ENCODE data around the gene HHAT.

The HHAT gene

DNA sequence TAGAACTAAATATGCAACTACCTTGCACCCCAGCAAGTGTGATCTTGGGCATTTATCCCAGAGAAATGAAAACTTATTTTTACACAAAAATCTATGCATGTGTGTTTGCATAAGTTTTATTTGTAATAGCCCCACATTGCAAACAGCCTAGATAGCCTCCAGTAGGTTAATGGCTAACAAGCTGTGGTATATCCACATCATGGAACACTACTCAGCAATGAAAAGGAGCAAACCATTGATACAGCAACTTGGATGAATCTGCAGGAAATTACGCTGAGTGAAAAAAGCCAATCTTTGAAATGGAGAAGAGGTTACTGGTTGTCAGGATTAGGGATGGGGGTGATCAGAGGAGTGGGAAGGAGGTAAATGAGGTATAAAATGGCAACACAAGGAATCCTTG is 67.8 kb downstream of the HHAT start:
- H3K27ac ChIP-seq (replicated peaks; ENCODE audit: low read length) = no peak overlapping the region
- no peak overlapping the region for H3K23ac ChIP-seq (ENCODE audit: low read depth, low read length, poor library complexity)
- no peak for DNase-seq (ENCODE audit: low spot score)
- no peak overlapping the region for H4K91ac ChIP-seq (ENCODE audit: low read depth, low read length, poor library complexity)
- no peak overlapping the region for H3K4me3 ChIP-seq (ENCODE audit: low read length in 2 of 2)
- no peak overlapping the region for H3K9ac ChIP-seq (ENCODE audit: low read depth, low read length, poor library complexity)
- no CpG with 5 or more reads among the region's 1 CpG for whole genome bisulfite sequencing, 2 donors (ENCODE audit: extremely low coverage in 2 of 2, insufficient read length in 2 of 2, insufficient replicate concordance in 1 of 2)
- H3K4me1 ChIP-seq (ENCODE audit: control insufficient read depth in 2 of 2, insufficient read depth in 1 of 2, low read depth in 1 of 2, low read length in 2 of 2) = peaks cover 0 to 4% of the 10 kb centered on the region in 2 donors
- H2BK120ac ChIP-seq (ENCODE audit: low read depth, low read length) = no peak overlapping the region
- no peak overlapping the region for H3K4ac ChIP-seq (ENCODE audit: low read length)
- no peak overlapping the region for H2AK5ac ChIP-seq (ENCODE audit: low read depth, low read length)
- H2BK5ac ChIP-seq (ENCODE audit: low read length) = no peak overlapping the region
- no peak overlapping the region for H2BK15ac ChIP-seq (ENCODE audit: low read length)
- no peaks in the 10 kb centered on the region for H3K36me3 ChIP-seq (replicated peaks in 1 of 2; ENCODE audit: control insufficient read depth in 2 of 2, insufficient read depth in 2 of 2, low read length in 2 of 2)
- peaks cover 3 to 8% of the 10 kb centered on the region in 2 donors for H3K9me3 ChIP-seq (replicated peaks in 1 of 2; ENCODE audit: control insufficient read depth in 2 of 2, insufficient read depth in 1 of 2, low read depth in 1 of 2, low read length in 2 of 2)
- no peak overlapping the region for H3K4me2 ChIP-seq (ENCODE audit: insufficient read depth, low read length, poor library complexity, severe bottlenecking)
- no peak overlapping the region for H2AFZ ChIP-seq (ENCODE audit: low read length)
- no peak overlapping the region for H3K14ac ChIP-seq (ENCODE audit: low read length)
- no peak overlapping the region for H4K8ac ChIP-seq (ENCODE audit: low read depth, low read length)
- H2BK12ac ChIP-seq (ENCODE audit: low read length) = no peak overlapping the region
- H3K18ac ChIP-seq (ENCODE audit: low read length) = no peak overlapping the region
- no peaks in the 10 kb centered on the region for H3K79me1 ChIP-seq (ENCODE audit: low read depth, low read length)
- H3K27me3 ChIP-seq (ENCODE audit: control insufficient read depth in 3 of 3, insufficient read depth in 3 of 3, low read depth in 1 of 3, low read length in 3 of 3) = no peaks in the 10 kb centered on the region

DNA sequence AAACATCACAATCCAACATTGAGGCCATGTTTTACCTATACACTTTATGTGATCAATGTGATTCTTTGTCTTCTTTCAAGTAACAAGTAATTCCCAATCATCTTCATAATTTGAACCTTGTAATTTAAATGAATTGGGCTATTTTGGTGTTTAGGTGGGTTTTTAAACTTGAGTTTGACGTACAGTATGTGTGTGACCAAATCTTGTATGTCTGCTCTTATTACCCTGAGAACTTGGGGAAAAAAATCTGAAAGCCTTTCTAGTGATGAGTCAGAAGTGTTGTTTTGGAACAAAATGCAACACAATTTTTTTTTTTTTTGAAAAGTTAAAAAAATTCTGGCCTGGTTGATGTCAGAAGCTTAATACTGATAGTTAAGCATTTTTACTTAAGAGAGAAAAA is 68.5 kb downstream of the HHAT start:
- H3K9ac ChIP-seq (ENCODE audit: low read depth, low read length, poor library complexity) = no peak overlapping the region
- DNase-seq (ENCODE audit: low spot score) = no peak
- H3K27me3 ChIP-seq (ENCODE audit: control insufficient read depth in 3 of 3, insufficient read depth in 3 of 3, low read depth in 1 of 3, low read length in 3 of 3) = no peaks in the 10 kb centered on the region
- no peak overlapping the region for H3K4me2 ChIP-seq (ENCODE audit: insufficient read depth, low read length, poor library complexity, severe bottlenecking)
- H3K27ac ChIP-seq (replicated peaks; ENCODE audit: low read length) = no peak overlapping the region
- no peak overlapping the region for H3K18ac ChIP-seq (ENCODE audit: low read length)
- no peak overlapping the region for H2BK15ac ChIP-seq (ENCODE audit: low read length)
- no peak overlapping the region for H2BK120ac ChIP-seq (ENCODE audit: low read depth, low read length)
- H3K4me3 ChIP-seq (ENCODE audit: low read length in 2 of 2) = no peak overlapping the region
- H4K8ac ChIP-seq (ENCODE audit: low read depth, low read length) = no peak overlapping the region
- H3K4ac ChIP-seq (ENCODE audit: low read length) = no peak overlapping the region
- no peak overlapping the region for H3K14ac ChIP-seq (ENCODE audit: low read length)
- no peak overlapping the region for H2AFZ ChIP-seq (ENCODE audit: low read length)
- H3K23ac ChIP-seq (ENCODE audit: low read depth, low read length, poor library complexity) = no peak overlapping the region
- H2BK5ac ChIP-seq (ENCODE audit: low read length) = no peak overlapping the region
- H3K4me1 ChIP-seq (ENCODE audit: control insufficient read depth in 2 of 2, insufficient read depth in 1 of 2, low read depth in 1 of 2, low read length in 2 of 2) = peaks cover 0 to 4% of the 10 kb centered on the region in 2 donors
- H3K79me1 ChIP-seq (ENCODE audit: low read depth, low read length) = no peaks in the 10 kb centered on the region
- H2BK12ac ChIP-seq (ENCODE audit: low read length) = no peak overlapping the region
- H3K9me3 ChIP-seq (replicated peaks in 1 of 2; ENCODE audit: control insufficient read depth in 2 of 2, insufficient read depth in 1 of 2, low read depth in 1 of 2, low read length in 2 of 2) = peaks cover 3 to 8% of the 10 kb centered on the region in 2 donors
- H3K36me3 ChIP-seq (replicated peaks in 1 of 2; ENCODE audit: control insufficient read depth in 2 of 2, insufficient read depth in 2 of 2, low read length in 2 of 2) = no peaks in the 10 kb centered on the region
- WGBS, 2 donors (ENCODE audit: extremely low coverage in 2 of 2, insufficient read length in 2 of 2, insufficient replicate concordance in 1 of 2) = no CpG with 5 or more reads among the region's 1 CpG
- no peak overlapping the region for H2AK5ac ChIP-seq (ENCODE audit: low read depth, low read length)
- H4K91ac ChIP-seq (ENCODE audit: low read depth, low read length, poor library complexity) = no peak overlapping the region

DNA sequence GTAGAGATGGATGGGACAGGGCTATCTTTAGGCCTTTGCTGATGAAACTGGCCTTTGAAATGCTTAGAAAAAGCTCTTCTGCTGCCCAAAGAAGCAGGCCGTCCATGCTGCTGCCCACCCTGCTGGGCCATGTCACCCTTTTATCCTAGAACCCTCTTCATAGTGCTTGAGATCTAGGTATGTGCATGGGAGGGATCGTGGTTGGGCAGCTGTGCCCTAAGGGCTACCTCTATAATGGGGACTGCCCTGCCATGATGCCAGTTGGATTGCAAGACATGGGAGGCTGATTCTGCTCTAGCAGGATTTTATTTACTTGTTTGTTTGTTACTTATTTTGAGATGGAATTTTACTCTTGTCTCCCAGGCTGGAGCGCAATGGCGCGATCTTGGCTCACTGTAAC is 69.0 kb downstream of the HHAT start:
- no peaks in the 10 kb centered on the region for H3K36me3 ChIP-seq (replicated peaks in 1 of 2; ENCODE audit: control insufficient read depth in 2 of 2, insufficient read depth in 2 of 2, low read length in 2 of 2)
- no peak overlapping the region for H3K9ac ChIP-seq (ENCODE audit: low read depth, low read length, poor library complexity)
- H3K14ac ChIP-seq (ENCODE audit: low read length) = no peak overlapping the region
- H2BK120ac ChIP-seq (ENCODE audit: low read depth, low read length) = no peak overlapping the region
- no peaks in the 10 kb centered on the region for H3K79me1 ChIP-seq (ENCODE audit: low read depth, low read length)
- H2BK15ac ChIP-seq (ENCODE audit: low read length) = no peak overlapping the region
- WGBS, 2 donors (ENCODE audit: extremely low coverage in 2 of 2, insufficient read length in 2 of 2, insufficient replicate concordance in 1 of 2) = no CpG with 5 or more reads among the region's 5 CpGs
- H3K4ac ChIP-seq (ENCODE audit: low read length) = no peak overlapping the region
- H4K91ac ChIP-seq (ENCODE audit: low read depth, low read length, poor library complexity) = no peak overlapping the region
- H4K8ac ChIP-seq (ENCODE audit: low read depth, low read length) = no peak overlapping the region
- H2AK5ac ChIP-seq (ENCODE audit: low read depth, low read length) = no peak overlapping the region
- H3K18ac ChIP-seq (ENCODE audit: low read length) = no peak overlapping the region
- no peak overlapping the region for H2AFZ ChIP-seq (ENCODE audit: low read length)
- no peak overlapping the region for H3K4me3 ChIP-seq (ENCODE audit: low read length in 2 of 2)
- no peak overlapping the region for H2BK5ac ChIP-seq (ENCODE audit: low read length)
- no peak for DNase-seq (ENCODE audit: low spot score)
- H3K27ac ChIP-seq (replicated peaks; ENCODE audit: low read length) = no peak overlapping the region
- H2BK12ac ChIP-seq (ENCODE audit: low read length) = no peak overlapping the region
- no peak overlapping the region for H3K4me2 ChIP-seq (ENCODE audit: insufficient read depth, low read length, poor library complexity, severe bottlenecking)
- peaks cover 3 to 8% of the 10 kb centered on the region in 2 donors for H3K9me3 ChIP-seq (replicated peaks in 1 of 2; ENCODE audit: control insufficient read depth in 2 of 2, insufficient read depth in 1 of 2, low read depth in 1 of 2, low read length in 2 of 2)
- no peak overlapping the region for H3K23ac ChIP-seq (ENCODE audit: low read depth, low read length, poor library complexity)
- H3K27me3 ChIP-seq (ENCODE audit: control insufficient read depth in 3 of 3, insufficient read depth in 3 of 3, low read depth in 1 of 3, low read length in 3 of 3) = no peaks in the 10 kb centered on the region
- H3K4me1 ChIP-seq (ENCODE audit: control insufficient read depth in 2 of 2, insufficient read depth in 1 of 2, low read depth in 1 of 2, low read length in 2 of 2) = peaks cover 0 to 4% of the 10 kb centered on the region in 2 donors

DNA sequence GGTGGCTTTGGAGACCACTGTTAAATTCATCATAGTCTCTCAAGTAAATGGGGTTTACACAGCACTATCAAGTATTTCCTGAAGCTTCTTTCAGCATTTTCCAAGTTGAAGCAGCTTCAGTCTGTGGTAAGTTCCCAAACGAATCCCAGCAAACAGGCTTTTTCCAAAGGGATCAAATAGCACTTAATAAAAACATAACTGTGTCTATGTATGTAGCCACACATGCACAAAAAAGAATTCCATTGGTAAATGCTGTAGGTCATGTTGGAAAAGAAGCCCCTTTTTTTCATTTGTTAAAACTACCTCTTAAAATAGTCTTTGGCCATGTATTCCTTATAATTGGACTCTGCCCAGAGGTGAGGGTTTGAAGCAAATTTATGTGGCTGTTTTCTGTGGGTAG is 69.8 kb downstream of the HHAT start:
- no peak overlapping the region for H4K91ac ChIP-seq (ENCODE audit: low read depth, low read length, poor library complexity)
- H3K4me2 ChIP-seq (ENCODE audit: insufficient read depth, low read length, poor library complexity, severe bottlenecking) = no peak overlapping the region
- H3K4me1 ChIP-seq (ENCODE audit: control insufficient read depth in 2 of 2, insufficient read depth in 1 of 2, low read depth in 1 of 2, low read length in 2 of 2) = peaks cover 0 to 4% of the 10 kb centered on the region in 2 donors
- no CpG with 5 or more reads among the region's 1 CpG for WGBS, 2 donors (ENCODE audit: extremely low coverage in 2 of 2, insufficient read length in 2 of 2, insufficient replicate concordance in 1 of 2)
- no peak overlapping the region for H3K4me3 ChIP-seq (ENCODE audit: low read length in 2 of 2)
- H3K18ac ChIP-seq (ENCODE audit: low read length) = no peak overlapping the region
- H3K9ac ChIP-seq (ENCODE audit: low read depth, low read length, poor library complexity) = no peak overlapping the region
- H2BK15ac ChIP-seq (ENCODE audit: low read length) = no peak overlapping the region
- H2BK120ac ChIP-seq (ENCODE audit: low read depth, low read length) = no peak overlapping the region
- no peak overlapping the region for H2AK5ac ChIP-seq (ENCODE audit: low read depth, low read length)
- no peak overlapping the region for H3K27ac ChIP-seq (replicated peaks; ENCODE audit: low read length)
- no peaks in the 10 kb centered on the region for H3K79me1 ChIP-seq (ENCODE audit: low read depth, low read length)
- no peak overlapping the region for H2BK5ac ChIP-seq (ENCODE audit: low read length)
- no peak overlapping the region for H2AFZ ChIP-seq (ENCODE audit: low read length)
- DNase-seq (ENCODE audit: low spot score) = no peak
- H3K23ac ChIP-seq (ENCODE audit: low read depth, low read length, poor library complexity) = no peak overlapping the region
- H3K27me3 ChIP-seq (ENCODE audit: control insufficient read depth in 3 of 3, insufficient read depth in 3 of 3, low read depth in 1 of 3, low read length in 3 of 3) = no peaks in the 10 kb centered on the region
- H3K14ac ChIP-seq (ENCODE audit: low read length) = no peak overlapping the region
- H4K8ac ChIP-seq (ENCODE audit: low read depth, low read length) = no peak overlapping the region
- no peak overlapping the region for H3K4ac ChIP-seq (ENCODE audit: low read length)
- H2BK12ac ChIP-seq (ENCODE audit: low read length) = no peak overlapping the region
- peaks cover 3 to 8% of the 10 kb centered on the region in 2 donors for H3K9me3 ChIP-seq (replicated peaks in 1 of 2; ENCODE audit: control insufficient read depth in 2 of 2, insufficient read depth in 1 of 2, low read depth in 1 of 2, low read length in 2 of 2)
- H3K36me3 ChIP-seq (replicated peaks in 1 of 2; ENCODE audit: control insufficient read depth in 2 of 2, insufficient read depth in 2 of 2, low read length in 2 of 2) = no peaks in the 10 kb centered on the region
